Upper lobe of left lung (tissue), 4 donors: ENCODE data around the gene CMTM7.

Experiments
- POLR2A ChIP-seq, 4 donors: fragments of 450-650 bp; IDR thresholded peaks; one replicate each; pipeline ENCODE4 v1.5.1; 2016 to 2017; ENCODE audit warnings: antibody characterized with exemption in 4 of 4, mild to moderate bottlenecking in 2 of 4
- TF ChIP-seq, protein P1 (sequence below), 6 experiments: fragments of 450-650 bp in 4 of 6; fragments of 200-600 bp in 2 of 6; sonication (generic) in 2 of 6; IDR thresholded peaks; one replicate each; pipeline ENCODE4 v1.5.1; 2016 to 2019; ENCODE audit warnings: antibody characterized with exemption in 6 of 6

- TF ChIP-seq, protein P1, sequence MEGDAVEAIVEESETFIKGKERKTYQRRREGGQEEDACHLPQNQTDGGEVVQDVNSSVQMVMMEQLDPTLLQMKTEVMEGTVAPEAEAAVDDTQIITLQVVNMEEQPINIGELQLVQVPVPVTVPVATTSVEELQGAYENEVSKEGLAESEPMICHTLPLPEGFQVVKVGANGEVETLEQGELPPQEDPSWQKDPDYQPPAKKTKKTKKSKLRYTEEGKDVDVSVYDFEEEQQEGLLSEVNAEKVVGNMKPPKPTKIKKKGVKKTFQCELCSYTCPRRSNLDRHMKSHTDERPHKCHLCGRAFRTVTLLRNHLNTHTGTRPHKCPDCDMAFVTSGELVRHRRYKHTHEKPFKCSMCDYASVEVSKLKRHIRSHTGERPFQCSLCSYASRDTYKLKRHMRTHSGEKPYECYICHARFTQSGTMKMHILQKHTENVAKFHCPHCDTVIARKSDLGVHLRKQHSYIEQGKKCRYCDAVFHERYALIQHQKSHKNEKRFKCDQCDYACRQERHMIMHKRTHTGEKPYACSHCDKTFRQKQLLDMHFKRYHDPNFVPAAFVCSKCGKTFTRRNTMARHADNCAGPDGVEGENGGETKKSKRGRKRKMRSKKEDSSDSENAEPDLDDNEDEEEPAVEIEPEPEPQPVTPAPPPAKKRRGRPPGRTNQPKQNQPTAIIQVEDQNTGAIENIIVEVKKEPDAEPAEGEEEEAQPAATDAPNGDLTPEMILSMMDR (IDR thresholded peaks at IDR 0.05): no peak
- no peak for TF ChIP-seq POLR2A (IDR thresholded peaks at IDR 0.05)
Observed at GRCh38 chr3:32453346-32453745, 61.7 kb downstream of the CMTM7 start.
